Effector memory CD4-positive, alpha-beta T cell (primary cell): ENCODE measurements around the gene CACNG1.

Experiments used
- DNase-seq, 3 donors: peaks; one replicate each; pipeline ENCODE4 v3.0.0-alpha.2; 2020
- H3K27ac ChIP-seq: 2 replicates; pipeline ENCODE4 v1.7.0; 2013; ENCODE audit warnings: mild to moderate bottlenecking, low read length, moderate library complexity; ENCODE audit not compliant: insufficient read depth, poor library complexity, severe bottlenecking
- H3K27me3 ChIP-seq: replicated peaks from 2 replicates; pipeline ENCODE4 v1.7.0; 2013; ENCODE audit warnings: mild to moderate bottlenecking, low read length; ENCODE audit not compliant: insufficient read depth, control insufficient read depth, poor library complexity, severe bottlenecking
- H3K36me3 ChIP-seq: 2 replicates; pipeline ENCODE4 v1.7.0; 2013; ENCODE audit warnings: mild to moderate bottlenecking, low read length, moderate library complexity; ENCODE audit not compliant: control insufficient read depth, insufficient read depth
- H3K4me1 ChIP-seq: 2 replicates; pipeline ENCODE4 v1.7.0; 2013; ENCODE audit warnings: low read length, mild to moderate bottlenecking; ENCODE audit not compliant: control insufficient read depth, insufficient read depth, poor library complexity, severe bottlenecking
- H3K4me3 ChIP-seq: 2 replicates; pipeline ENCODE4 v1.7.0; 2013; ENCODE audit warnings: low read length, low read depth, mild to moderate bottlenecking; ENCODE audit not compliant: insufficient read depth, poor library complexity, severe bottlenecking
- H3K9me3 ChIP-seq: 2 replicates; pipeline ENCODE4 v1.7.0; 2013; ENCODE audit warnings: mild to moderate bottlenecking, low read length, moderate library complexity; ENCODE audit not compliant: control insufficient read depth

CACNG1 gene

GRCh38 chr17:67050471-67051154, 6.3 kb downstream of the CACNG1 start:
- Histone ChIP-seq H3K4me1 (no peaks in the 10 kb centered on the region), H3K4me3 (no peak overlapping the region), H3K27me3 (no peaks in the 10 kb centered on the region), H3K27ac (no peak overlapping the region), H3K9me3 (peaks cover 7% of the 10 kb centered on the region), H3K36me3 (no peaks in the 10 kb centered on the region)
- DNase-seq: no peak

GRCh38 chr17:67051155-67051538, 6.8 kb downstream of the CACNG1 start:
- DNase-seq: no peak
- H3K27ac ChIP-seq: no peak overlapping the region
- H3K4me3 ChIP-seq: no peak overlapping the region
- H3K9me3 ChIP-seq: peaks cover 7% of the 10 kb centered on the region
- no peaks in the 10 kb centered on the region for H3K4me1 ChIP-seq
- H3K36me3 ChIP-seq: no peaks in the 10 kb centered on the region
- H3K27me3 ChIP-seq: no peaks in the 10 kb centered on the region

- no peaks in the 10 kb centered on the region for H3K4me1 ChIP-seq
- H3K9me3 ChIP-seq: peaks cover 7% of the 10 kb centered on the region
- DNase-seq: no peak
- H3K4me3 ChIP-seq: no peak overlapping the region
- no peak overlapping the region for H3K27ac ChIP-seq
- no peaks in the 10 kb centered on the region for H3K36me3 ChIP-seq
- H3K27me3 ChIP-seq: no peaks in the 10 kb centered on the region
These were observed 7.5 kb downstream of the CACNG1 start for GRCh38 chr17:67051837-67052236.

GRCh38 chr17:67052720-67053437, 8.5 kb downstream of the CACNG1 start:
- H3K27ac ChIP-seq: no peak overlapping the region
- H3K4me3 ChIP-seq: no peak overlapping the region
- no peak for DNase-seq
- H3K27me3 ChIP-seq: no peaks in the 10 kb centered on the region
- no peaks in the 10 kb centered on the region for H3K36me3 ChIP-seq
- no peaks in the 10 kb centered on the region for H3K4me1 ChIP-seq
- peaks cover 7% of the 10 kb centered on the region for H3K9me3 ChIP-seq

- Histone ChIP-seq H3K9me3 (peaks cover 7% of the 10 kb centered on the region), H3K4me1 (no peaks in the 10 kb centered on the region), H3K36me3 (no peaks in the 10 kb centered on the region), H3K27ac (no peak overlapping the region), H3K4me3 (no peak overlapping the region), H3K27me3 (no peaks in the 10 kb centered on the region)
- DNase-seq: no peak
These were observed 9.2 kb downstream of the CACNG1 start for GRCh38 chr17:67053438-67054000.

- Histone ChIP-seq H3K27ac (no peak overlapping the region), H3K4me3 (no peak overlapping the region), H3K27me3 (no peaks in the 10 kb centered on the region), H3K36me3 (no peaks in the 10 kb centered on the region), H3K4me1 (no peaks in the 10 kb centered on the region), H3K9me3 (peaks cover 5% of the 10 kb centered on the region)
- no peak for DNase-seq
These were observed 9.7 kb downstream of the CACNG1 start for GRCh38 chr17:67054011-67054591.

- Histone ChIP-seq H3K36me3 (no peaks in the 10 kb centered on the region), H3K9me3 (no peaks in the 10 kb centered on the region), H3K4me3 (no peak overlapping the region), H3K27ac (no peak overlapping the region), H3K27me3 (no peaks in the 10 kb centered on the region), H3K4me1 (no peaks in the 10 kb centered on the region)
- DNase-seq: no peak
These were observed 10.3 kb downstream of the CACNG1 start for GRCh38 chr17:67054608-67055007.

GRCh38 chr17:67055041-67055443, 10.7 kb downstream of the CACNG1 start:
- H3K27me3 ChIP-seq: no peaks in the 10 kb centered on the region
- no peaks in the 10 kb centered on the region for H3K4me1 ChIP-seq
- no peaks in the 10 kb centered on the region for H3K9me3 ChIP-seq
- no peaks in the 10 kb centered on the region for H3K36me3 ChIP-seq
- no peak for DNase-seq
- no peak overlapping the region for H3K27ac ChIP-seq
- no peak overlapping the region for H3K4me3 ChIP-seq

- H3K9me3 ChIP-seq: no peaks in the 10 kb centered on the region
- H3K27me3 ChIP-seq: no peaks in the 10 kb centered on the region
- no peak overlapping the region for H3K4me3 ChIP-seq
- no peak overlapping the region for H3K27ac ChIP-seq
- no peaks in the 10 kb centered on the region for H3K4me1 ChIP-seq
- H3K36me3 ChIP-seq: no peaks in the 10 kb centered on the region
- no peak for DNase-seq
These were observed 11.7 kb downstream of the CACNG1 start for GRCh38 chr17:67055811-67056745.
